Measurements from ENCODE around the gene ME2. TPM values are rescaled to one million over a fixed set of nuclear protein-coding genes. Genes with fewer than 3 reads are reported as not detected.
"Not testable (repeated sequence)": the region's sequence is repeated elsewhere in the genome, so short reads cannot be mapped to it uniquely, and the experiment has no call there.

Gene ME2
- total RNA-seq, 2 experiments from 2014 or later = 153 TPM

- H3K4me1 Mint-ChIP-seq = peaks cover 16% of the 10 kb centered on the region
- H3K27ac Mint-ChIP-seq = peak overlapping the region; percentile 97
- H3K4me3 Mint-ChIP-seq = peak overlapping the region; percentile 90
- DNase-seq = no peak
- peaks cover 7% of the 10 kb centered on the region for H3K27me3 Mint-ChIP-seq
- peaks cover 14% of the 10 kb centered on the region for H3K36me3 Mint-ChIP-seq
- no peaks in the 10 kb centered on the region for H3K9me3 Mint-ChIP-seq
These were observed 1.2 kb upstream of the ME2 start for GRCh38 chr18:50877545-50878265.

- peak overlapping the region; percentile 98 for H3K4me3 Mint-ChIP-seq
- DNase-seq = no peak
- peak overlapping the region; percentile 97 for H3K27ac Mint-ChIP-seq
- H3K4me1 Mint-ChIP-seq = peaks cover 28% of the 10 kb centered on the region
- peaks cover 27% of the 10 kb centered on the region for H3K36me3 Mint-ChIP-seq
- no peaks in the 10 kb centered on the region for H3K9me3 Mint-ChIP-seq
- no peaks in the 10 kb centered on the region for H3K27me3 Mint-ChIP-seq
These were observed 592 bp downstream of the ME2 start for GRCh38 chr18:50879302-50880118.

GRCh38 chr18:50880119-50880465 is 1.2 kb downstream of the ME2 start:
- Mint-ChIP-seq H3K4me1 (peaks cover 30% of the 10 kb centered on the region), H3K27ac (peak overlapping the region; percentile 97), H3K27me3 (no peaks in the 10 kb centered on the region), H3K4me3 (peak overlapping the region; percentile 98), H3K36me3 (peaks cover 33% of the 10 kb centered on the region), H3K9me3 (no peaks in the 10 kb centered on the region)
- no peak for DNase-seq

GRCh38 chr18:50880944-50881343 is 2.0 kb downstream of the ME2 start:
- Mint-ChIP-seq H3K4me3 (peak overlapping the region; percentile 42), H3K36me3 (peaks cover 33% of the 10 kb centered on the region), H3K4me1 (peaks cover 30% of the 10 kb centered on the region)
- H3K27ac Mint-ChIP-seq, H3K27me3 Mint-ChIP-seq, H3K9me3 Mint-ChIP-seq, DNase-seq: not testable (repeated sequence)

GRCh38 chr18:50886929-50887328 is 8.0 kb downstream of the ME2 start:
- H3K36me3 Mint-ChIP-seq = peaks cover 66% of the 10 kb centered on the region
- H3K27ac Mint-ChIP-seq = no peak overlapping the region
- no peak for DNase-seq
- peaks cover 18% of the 10 kb centered on the region for H3K4me1 Mint-ChIP-seq
- H3K4me3 Mint-ChIP-seq = no peak overlapping the region
- peaks cover 5% of the 10 kb centered on the region for H3K9me3 Mint-ChIP-seq
- H3K27me3 Mint-ChIP-seq = no peaks in the 10 kb centered on the region

GRCh38 chr18:50895350-50896045 is 16.6 kb downstream of the ME2 start:
- Mint-ChIP-seq H3K4me3 (no peak overlapping the region), H3K9me3 (peaks cover 5% of the 10 kb centered on the region), H3K4me1 (peaks cover 13% of the 10 kb centered on the region), H3K27ac (no peak overlapping the region), H3K27me3 (no peaks in the 10 kb centered on the region), H3K36me3 (peaks cover 61% of the 10 kb centered on the region)
- DNase-seq = no peak

GRCh38 chr18:50896093-50896492 is 17.2 kb downstream of the ME2 start:
- Mint-ChIP-seq H3K27ac (no peak overlapping the region), H3K27me3 (no peaks in the 10 kb centered on the region), H3K9me3 (peaks cover 5% of the 10 kb centered on the region), H3K36me3 (peaks cover 62% of the 10 kb centered on the region), H3K4me1 (peaks cover 15% of the 10 kb centered on the region), H3K4me3 (no peak overlapping the region)
- DNase-seq = no peak

GRCh38 chr18:50898919-50899318 is 20.0 kb downstream of the ME2 start:
- H3K4me1 Mint-ChIP-seq = peaks cover 20% of the 10 kb centered on the region
- H3K4me3 Mint-ChIP-seq = no peak overlapping the region
- no peak overlapping the region for H3K27ac Mint-ChIP-seq
- peaks cover 5% of the 10 kb centered on the region for H3K9me3 Mint-ChIP-seq
- H3K36me3 Mint-ChIP-seq = peaks cover 59% of the 10 kb centered on the region
- DNase-seq = no peak
- H3K27me3 Mint-ChIP-seq = no peaks in the 10 kb centered on the region

GRCh38 chr18:50902797-50903196 is 23.9 kb downstream of the ME2 start:
- Mint-ChIP-seq H3K9me3 (peaks cover 8% of the 10 kb centered on the region), H3K27me3 (no peaks in the 10 kb centered on the region), H3K4me3 (no peak overlapping the region), H3K27ac (no peak overlapping the region), H3K4me1 (peaks cover 19% of the 10 kb centered on the region), H3K36me3 (peaks cover 74% of the 10 kb centered on the region)
- no peak for DNase-seq

GRCh38 chr18:50906843-50907242 is 27.9 kb downstream of the ME2 start:
- Mint-ChIP-seq H3K36me3 (peaks cover 64% of the 10 kb centered on the region), H3K27me3 (no peaks in the 10 kb centered on the region), H3K9me3 (peaks cover 3% of the 10 kb centered on the region), H3K4me1 (peaks cover 6% of the 10 kb centered on the region), H3K4me3 (no peak overlapping the region), H3K27ac (no peak overlapping the region)
- no peak for DNase-seq

- H3K36me3 Mint-ChIP-seq = peaks cover 60% of the 10 kb centered on the region
These were observed 30.3 kb downstream of the ME2 start for GRCh38 chr18:50909261-50909660.

GRCh38 chr18:50911006-50911405 is 32.1 kb downstream of the ME2 start:
- H3K9me3 Mint-ChIP-seq = no peaks in the 10 kb centered on the region
- no peaks in the 10 kb centered on the region for H3K27me3 Mint-ChIP-seq
- DNase-seq = no peak
- H3K4me1 Mint-ChIP-seq = peaks cover 13% of the 10 kb centered on the region
- H3K36me3 Mint-ChIP-seq = peaks cover 48% of the 10 kb centered on the region
- H3K4me3 Mint-ChIP-seq = no peak overlapping the region
- no peak overlapping the region for H3K27ac Mint-ChIP-seq

More at GRCh38 chr18:50909261-50909660, 30.3 kb downstream of the ME2 start:
- no peaks in the 10 kb centered on the region for H3K27me3 Mint-ChIP-seq
- no peak overlapping the region for H3K4me3 Mint-ChIP-seq
- no peak for DNase-seq
- no peak overlapping the region for H3K27ac Mint-ChIP-seq
- peaks cover 3% of the 10 kb centered on the region for H3K9me3 Mint-ChIP-seq
- peaks cover 10% of the 10 kb centered on the region for H3K4me1 Mint-ChIP-seq

GRCh38 chr18:50917021-50917420 is 38.1 kb downstream of the ME2 start:
- H3K9me3 Mint-ChIP-seq = no peaks in the 10 kb centered on the region
- DNase-seq = no peak
- peaks cover 21% of the 10 kb centered on the region for H3K36me3 Mint-ChIP-seq
- no peak overlapping the region for H3K4me3 Mint-ChIP-seq
- H3K27me3 Mint-ChIP-seq = no peaks in the 10 kb centered on the region
- H3K4me1 Mint-ChIP-seq = peaks cover 10% of the 10 kb centered on the region
- no peak overlapping the region for H3K27ac Mint-ChIP-seq

- DNase-seq = no peak
- Mint-ChIP-seq H3K27me3 (no peaks in the 10 kb centered on the region), H3K4me1 (peaks cover 10% of the 10 kb centered on the region), H3K36me3 (peaks cover 31% of the 10 kb centered on the region), H3K9me3 (no peaks in the 10 kb centered on the region), H3K27ac (no peak overlapping the region), H3K4me3 (no peak overlapping the region)
These were observed 39.2 kb downstream of the ME2 start for GRCh38 chr18:50918153-50918552.

- Mint-ChIP-seq H3K9me3 (peaks cover 6% of the 10 kb centered on the region), H3K4me3 (no peak overlapping the region), H3K27ac (no peak overlapping the region), H3K27me3 (no peaks in the 10 kb centered on the region), H3K4me1 (no peaks in the 10 kb centered on the region), H3K36me3 (peaks cover 51% of the 10 kb centered on the region)
- DNase-seq = no peak
These were observed 45.5 kb downstream of the ME2 start for GRCh38 chr18:50924372-50924771.

Measured in activated naive CD8-positive, alpha-beta T cell treated with anti-CD3 and anti-CD28 coated beads for 36 hours (primary cell).